NCI-H1092 treated with DMSO at 0.1 percent for 48 hours (cell line): Measurements from ENCODE around the gene SLC22A7.
"Not testable (repeated sequence)": the region's sequence is repeated elsewhere in the genome, so short reads cannot be mapped to it uniquely, and the experiment has no call there.

ENCODE experiments used
- DNase-seq: peaks from one replicate; lab custom pipeline; 2025; lab: John Stamatoyannopoulos, UW

SLC22A7 gene

GRCh38 chr6:43339168-43339567 is 41.1 kb downstream of the SLC22A7 start:
- DNase-seq: no peak

GRCh38 chr6:43346243-43346642 is 48.2 kb downstream of the SLC22A7 start:
- DNase-seq: not testable (repeated sequence)

- DNase-seq: no peak
Measured at GRCh38 chr6:43347021-43347420, 49.0 kb downstream of the SLC22A7 start.

- DNase-seq: no peak
Measured at GRCh38 chr6:43347444-43347843, 49.4 kb downstream of the SLC22A7 start.

GRCh38 chr6:43351951-43352350 is 53.9 kb downstream of the SLC22A7 start:
- not testable (repeated sequence) for DNase-seq
